GDM1 (cell line): ENCODE measurements around the gene ZMYND8.
"Not testable (repeated sequence)": the region's sequence is repeated elsewhere in the genome, so short reads cannot be mapped to it uniquely, and the experiment has no call there.

Experiments
- DNase-seq: peaks from one replicate; lab custom pipeline; 2025; lab: John Stamatoyannopoulos, UW

Gene ZMYND8

GRCh38 chr20:47246061-47246777 lies 110.3 kb downstream of the ZMYND8 start:
- no peak for DNase-seq

- not testable (repeated sequence) for DNase-seq
These were observed 111.3 kb downstream of the ZMYND8 start for GRCh38 chr20:47245166-47245565.

- DNase-seq = no peak
These were observed 112.0 kb downstream of the ZMYND8 start for GRCh38 chr20:47244451-47244850.

- no peak for DNase-seq
These were observed 112.8 kb downstream of the ZMYND8 start for GRCh38 chr20:47243532-47244305.

GRCh38 chr20:47243003-47243402 lies 113.5 kb downstream of the ZMYND8 start:
- no peak for DNase-seq

GRCh38 chr20:47241345-47241781 lies 115.1 kb downstream of the ZMYND8 start:
- DNase-seq = no peak

GRCh38 chr20:47240096-47240495 lies 116.4 kb downstream of the ZMYND8 start:
- not testable (repeated sequence) for DNase-seq

- no peak for DNase-seq
These were observed 116.8 kb downstream of the ZMYND8 start for GRCh38 chr20:47239719-47240067.

- DNase-seq = no peak
These were observed 117.5 kb downstream of the ZMYND8 start for GRCh38 chr20:47238780-47239718.

GRCh38 chr20:47237715-47238114 lies 118.8 kb downstream of the ZMYND8 start:
- no peak for DNase-seq

- DNase-seq = no peak
These were observed 119.9 kb downstream of the ZMYND8 start for GRCh38 chr20:47236639-47236900.

GRCh38 chr20:47235853-47236638 lies 120.5 kb downstream of the ZMYND8 start:
- DNase-seq = no peak

GRCh38 chr20:47235111-47235510 lies 121.4 kb downstream of the ZMYND8 start:
- no peak for DNase-seq

- DNase-seq = no peak
These were observed 122.9 kb downstream of the ZMYND8 start for GRCh38 chr20:47233333-47234188.

- no peak for DNase-seq
These were observed 124.0 kb downstream of the ZMYND8 start for GRCh38 chr20:47232518-47232917.

GRCh38 chr20:47231382-47232039 lies 125.0 kb downstream of the ZMYND8 start:
- no peak for DNase-seq

- DNase-seq = no peak
These were observed 125.7 kb downstream of the ZMYND8 start for GRCh38 chr20:47230811-47231256.

- DNase-seq = no peak
These were observed 127.8 kb downstream of the ZMYND8 start for GRCh38 chr20:47228654-47229053.

- no peak for DNase-seq
These were observed 128.9 kb downstream of the ZMYND8 start for GRCh38 chr20:47227576-47227975.

GRCh38 chr20:47227119-47227518 lies 129.4 kb downstream of the ZMYND8 start:
- no peak for DNase-seq
